Measurements from ENCODE around the gene KCNK7.
"Not testable (repeated sequence)": the region's sequence is repeated elsewhere in the genome, so short reads cannot be mapped to it uniquely, and the experiment has no call there.

Gene KCNK7, protein sequence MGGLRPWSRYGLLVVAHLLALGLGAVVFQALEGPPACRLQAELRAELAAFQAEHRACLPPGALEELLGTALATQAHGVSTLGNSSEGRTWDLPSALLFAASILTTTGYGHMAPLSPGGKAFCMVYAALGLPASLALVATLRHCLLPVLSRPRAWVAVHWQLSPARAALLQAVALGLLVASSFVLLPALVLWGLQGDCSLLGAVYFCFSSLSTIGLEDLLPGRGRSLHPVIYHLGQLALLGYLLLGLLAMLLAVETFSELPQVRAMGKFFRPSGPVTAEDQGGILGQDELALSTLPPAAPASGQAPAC

DNA sequence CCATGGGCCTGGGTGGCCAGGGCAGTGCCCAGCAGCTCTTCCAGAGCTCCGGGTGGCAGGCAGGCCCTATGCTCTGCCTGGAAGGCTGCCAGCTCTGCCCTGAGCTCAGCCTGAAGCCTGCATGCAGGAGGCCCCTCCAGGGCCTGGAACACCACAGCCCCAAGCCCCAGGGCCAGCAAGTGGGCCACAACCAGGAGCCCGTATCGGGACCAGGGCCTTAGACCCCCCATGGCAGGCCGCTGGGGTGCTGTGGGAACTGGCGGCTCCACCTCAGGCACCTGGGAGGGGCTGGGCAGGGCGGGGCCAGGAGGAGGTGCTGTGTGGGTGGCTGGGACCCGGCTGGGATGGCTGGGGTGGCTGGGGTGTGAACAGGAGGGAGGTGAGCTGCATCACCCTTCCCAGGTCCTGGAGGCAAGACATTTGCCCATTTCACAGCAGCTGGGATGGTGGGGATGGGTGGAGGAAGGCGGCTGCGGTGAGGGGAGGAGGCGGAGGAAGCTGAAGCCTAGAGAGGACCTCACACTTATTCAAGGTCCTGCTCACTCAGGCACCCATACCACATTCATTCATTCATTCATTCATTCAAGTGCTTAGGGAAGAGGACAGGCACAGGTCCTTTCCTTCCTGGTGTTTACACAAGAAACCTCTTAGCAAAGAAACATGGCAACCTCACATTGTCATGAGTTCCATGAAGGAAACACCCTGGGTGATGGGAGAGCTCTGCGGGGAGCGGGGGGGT lies at the start of gene KCNK7:
Gene KCNK7, minus strand, starts transcription at position 258 of the 739 bp plus-strand sequence. Its CDS starts 28 bp downstream, at position 230.
- no peak for DNase-seq

DNA sequence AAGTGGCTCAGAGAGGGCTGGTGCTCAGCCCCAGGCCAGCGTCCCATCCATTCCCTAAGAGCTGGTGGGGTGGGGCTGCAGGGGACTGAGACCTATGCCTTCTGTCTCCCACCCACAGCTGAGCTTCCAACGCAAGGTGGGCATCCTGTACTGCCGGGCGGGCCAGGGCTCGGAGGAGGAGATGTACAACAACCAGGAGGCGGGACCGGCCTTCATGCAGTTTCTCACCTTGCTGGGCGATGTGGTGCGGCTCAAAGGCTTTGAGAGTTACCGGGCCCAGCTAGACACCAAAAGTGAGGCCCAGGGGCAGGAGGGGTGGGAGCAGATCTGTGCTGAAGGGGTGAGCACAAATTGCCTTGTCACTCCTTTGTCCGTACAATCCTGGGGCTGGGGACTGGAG lies 49.2 kb upstream of the KCNK7 start:
- no peak for DNase-seq

DNA sequence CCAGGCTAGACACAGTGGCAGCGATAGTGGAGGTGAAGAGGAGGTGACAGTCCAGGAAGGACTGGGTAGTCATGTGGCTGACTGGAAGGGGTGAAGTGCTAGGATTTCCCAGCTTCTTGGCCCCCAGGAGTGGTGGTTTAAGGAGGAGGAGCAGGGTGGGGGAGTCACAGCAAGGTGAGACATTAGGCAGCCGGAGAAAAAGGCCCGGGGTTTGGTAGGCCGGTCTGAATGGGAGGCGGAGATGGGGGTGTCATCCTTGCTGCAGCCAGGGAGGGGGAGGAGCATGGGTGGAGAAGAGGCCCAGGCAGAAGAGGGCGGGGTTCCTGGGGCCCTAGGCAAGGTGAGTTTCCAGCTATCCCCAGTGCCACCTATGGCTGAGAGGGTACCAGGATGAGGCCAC lies 48.4 kb upstream of the KCNK7 start:
- DNase-seq, result no peak

DNA sequence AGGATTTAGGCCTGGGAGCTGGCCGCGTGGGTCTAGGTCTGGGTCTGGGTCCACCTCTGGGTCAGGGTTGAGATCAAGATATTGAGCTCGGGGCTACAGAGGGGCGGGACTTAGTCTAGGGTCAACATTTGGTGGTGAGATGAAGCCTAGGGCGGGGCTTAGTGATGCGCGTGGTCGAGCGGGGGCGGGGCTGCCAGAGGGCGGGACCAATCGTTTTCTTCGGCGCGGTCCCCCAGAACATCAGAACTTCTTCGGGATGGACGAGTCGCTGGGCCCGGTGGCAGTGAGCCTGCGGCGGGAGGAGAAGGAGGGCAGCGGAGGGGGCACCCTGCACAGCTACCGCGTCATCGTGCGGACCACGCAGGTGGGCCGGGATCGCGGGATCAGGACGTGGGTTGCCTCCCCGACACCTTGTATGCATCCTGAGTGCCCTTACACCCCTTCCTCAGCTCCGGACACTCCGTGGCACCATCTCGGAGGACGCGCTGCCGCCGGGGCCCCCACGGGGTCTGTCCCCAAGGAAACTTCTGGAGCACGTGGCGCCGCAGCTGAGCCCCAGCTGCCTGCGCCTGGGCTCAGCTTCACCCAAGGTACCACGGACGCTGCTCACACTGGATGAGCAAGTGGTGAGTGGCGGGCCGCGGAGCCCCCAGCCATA lies 46.5 kb upstream of the KCNK7 start:
- DNase-seq, result no peak

DNA sequence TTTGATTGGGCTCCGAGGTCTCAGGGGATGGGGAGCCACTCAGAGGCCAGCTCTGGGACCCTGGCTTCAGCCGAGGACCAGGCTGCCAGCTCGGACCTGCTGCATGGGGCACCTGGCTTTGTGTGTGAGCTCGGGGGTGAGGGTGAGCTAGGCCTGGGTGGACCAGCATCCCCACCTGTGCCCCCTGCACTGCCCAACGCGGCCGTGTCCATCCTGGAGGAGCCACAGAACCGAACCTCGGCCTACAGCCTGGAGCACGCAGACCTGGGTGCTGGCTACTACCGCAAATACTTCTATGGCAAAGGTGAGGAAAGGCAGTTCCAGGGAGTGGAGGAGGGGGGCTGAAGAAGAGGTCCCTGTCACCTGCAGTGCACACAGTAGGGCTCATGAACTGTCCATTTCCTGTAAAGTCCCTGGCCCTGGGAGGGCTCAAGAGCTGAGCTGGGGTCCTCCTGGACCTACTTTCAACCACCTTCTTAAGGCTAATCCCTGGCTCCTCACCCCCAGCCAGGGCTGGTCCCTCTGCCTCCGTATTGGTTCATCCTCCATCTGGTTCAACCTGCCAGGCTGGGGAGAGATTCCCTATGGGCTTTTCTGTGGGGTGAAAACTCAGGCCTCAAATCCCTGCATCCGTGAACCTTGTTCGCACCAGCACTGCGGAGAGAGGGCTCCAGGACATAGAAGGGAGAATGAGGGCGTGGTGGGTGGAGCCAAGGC lies 45.9 kb upstream of the KCNK7 start:
- DNase-seq, result no peak

DNA sequence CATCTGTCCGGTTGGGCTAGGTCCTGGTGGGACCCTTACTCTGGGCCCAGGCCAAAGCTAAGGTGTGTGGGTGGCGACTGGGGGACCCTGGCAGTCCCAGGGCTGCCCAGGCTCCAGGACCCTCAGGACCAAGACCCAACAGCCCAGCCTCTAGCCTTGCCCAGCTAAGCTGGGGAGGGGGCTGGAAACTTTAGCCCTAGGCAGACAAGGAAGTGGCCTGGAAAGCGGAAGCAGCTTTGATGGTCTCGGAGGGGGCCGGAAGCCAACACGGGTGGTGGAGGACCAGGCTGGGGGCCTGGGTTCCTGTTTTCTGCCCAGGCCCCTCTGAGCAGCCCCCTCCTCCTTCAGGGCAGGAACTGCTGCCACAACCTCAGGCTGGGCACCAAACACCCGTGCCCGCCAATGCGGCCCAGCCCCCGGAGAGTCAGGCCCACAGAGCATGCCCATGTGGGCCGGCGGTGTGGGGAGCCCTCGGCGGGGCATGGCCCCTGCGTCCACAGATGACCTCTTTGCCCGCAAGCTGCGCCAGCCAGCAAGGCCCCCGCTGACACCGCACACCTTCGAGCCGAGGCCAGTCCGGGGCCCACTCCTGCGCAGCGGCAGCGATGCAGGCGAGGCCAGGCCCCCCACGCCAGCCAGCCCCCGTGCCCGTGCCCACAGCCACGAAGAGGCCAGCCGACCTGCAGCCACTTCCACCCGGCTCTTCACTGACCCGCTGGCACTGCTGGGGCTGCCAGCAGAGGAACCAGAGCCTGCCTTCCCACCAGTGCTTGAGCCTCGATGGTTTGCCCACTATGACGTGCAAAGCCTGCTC lies 45.1 kb upstream of the KCNK7 start:
- no peak for DNase-seq

DNA sequence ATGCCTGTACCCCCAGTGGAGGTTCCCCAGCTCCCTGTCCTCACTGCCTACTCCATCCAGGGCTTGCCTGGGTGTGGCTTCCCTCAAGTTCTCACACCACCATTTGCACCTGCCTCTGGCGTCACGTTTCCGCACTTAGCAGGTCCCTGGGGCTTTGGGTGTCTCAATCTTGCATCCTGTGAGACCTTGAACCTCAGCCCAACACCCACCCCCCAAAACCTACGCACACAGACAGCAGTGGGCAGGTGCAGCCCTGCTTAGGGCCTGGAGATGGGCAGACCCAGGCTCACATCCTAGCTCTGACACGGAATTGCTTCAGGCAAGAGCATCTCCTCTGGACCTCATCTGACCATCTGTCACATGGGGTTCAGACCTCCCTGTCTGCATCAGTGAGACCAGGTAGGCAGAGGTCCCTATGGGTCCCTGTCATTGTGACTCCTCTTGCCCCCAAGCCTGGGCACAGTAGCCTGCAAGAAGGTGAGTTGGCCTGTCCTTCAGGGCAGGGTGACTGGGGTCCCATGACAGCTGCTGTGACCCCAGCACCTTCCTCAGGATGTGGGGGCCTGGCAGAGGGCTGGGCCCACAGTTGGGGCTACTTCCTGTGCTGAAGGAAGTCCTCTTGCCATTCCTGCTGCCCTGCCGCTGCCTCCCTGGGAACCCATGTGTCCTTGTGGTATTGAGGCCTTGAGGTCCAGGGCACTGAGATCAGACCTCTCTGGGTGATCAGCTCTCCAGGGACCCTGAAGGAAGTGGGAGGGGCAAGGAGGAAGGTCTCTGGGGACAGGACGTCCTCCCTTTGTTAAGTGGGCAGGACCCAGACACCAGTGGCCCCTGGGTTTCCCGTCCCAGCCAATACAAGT lies 44.3 kb upstream of the KCNK7 start:
- DNase-seq, result no peak

DNA sequence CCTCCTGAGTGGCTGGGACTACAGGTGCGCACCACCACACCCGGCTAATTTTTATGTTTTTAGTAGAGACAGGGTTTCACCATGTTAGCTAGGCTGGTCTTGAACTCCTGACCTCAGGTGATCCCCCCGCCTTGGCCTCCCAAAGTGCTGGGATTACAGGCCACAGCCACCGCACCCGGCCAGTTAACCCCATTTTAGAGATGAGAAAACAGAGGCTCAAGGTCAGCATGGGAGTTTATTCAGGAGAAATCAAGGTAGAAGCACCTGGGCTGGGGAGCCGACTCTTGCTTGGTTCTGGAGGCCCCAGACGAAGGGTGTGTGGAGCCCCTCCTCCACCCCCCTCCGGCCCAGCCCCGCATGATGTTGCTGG lies 43.6 kb upstream of the KCNK7 start:
- not testable (repeated sequence) for DNase-seq

DNA sequence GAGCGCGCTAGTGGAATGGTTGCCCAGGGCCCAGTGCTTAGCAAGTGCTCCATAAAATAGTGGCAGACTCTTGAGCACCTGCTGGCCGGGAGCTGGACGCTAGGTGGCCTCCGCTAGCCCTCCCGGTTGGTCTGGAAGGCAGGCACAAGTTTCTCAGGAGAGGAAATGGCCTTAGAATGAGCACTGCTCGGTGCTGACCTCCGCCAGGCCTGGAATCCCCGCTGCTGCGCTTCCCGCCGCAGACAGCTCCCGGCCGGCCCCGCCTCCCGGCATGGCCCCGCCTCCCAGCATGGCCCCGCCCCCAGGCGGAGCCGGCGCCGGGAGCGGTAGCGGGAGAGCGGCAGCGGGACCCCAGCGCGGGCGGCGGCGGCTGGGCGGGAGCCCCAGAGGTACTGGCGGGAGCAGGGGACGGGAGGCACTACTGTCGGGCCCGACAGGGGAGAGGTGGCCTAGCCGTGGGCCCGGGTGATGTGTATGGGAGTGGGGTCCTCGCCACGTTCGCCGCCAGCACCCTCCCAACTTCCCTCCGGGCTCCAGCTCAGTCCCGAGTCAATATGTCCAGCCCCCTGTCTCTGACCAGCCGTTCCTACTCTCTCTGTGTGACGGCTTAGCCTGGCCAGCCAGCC lies 42.3 kb upstream of the KCNK7 start, which contains the start of gene SIPA1:
Gene SIPA1, plus strand, starts transcription at position 308 of the 626 bp plus-strand sequence. CDS start 2,821 bp downstream, outside the sequence.
- DNase-seq, result peak; percentile 65

DNA sequence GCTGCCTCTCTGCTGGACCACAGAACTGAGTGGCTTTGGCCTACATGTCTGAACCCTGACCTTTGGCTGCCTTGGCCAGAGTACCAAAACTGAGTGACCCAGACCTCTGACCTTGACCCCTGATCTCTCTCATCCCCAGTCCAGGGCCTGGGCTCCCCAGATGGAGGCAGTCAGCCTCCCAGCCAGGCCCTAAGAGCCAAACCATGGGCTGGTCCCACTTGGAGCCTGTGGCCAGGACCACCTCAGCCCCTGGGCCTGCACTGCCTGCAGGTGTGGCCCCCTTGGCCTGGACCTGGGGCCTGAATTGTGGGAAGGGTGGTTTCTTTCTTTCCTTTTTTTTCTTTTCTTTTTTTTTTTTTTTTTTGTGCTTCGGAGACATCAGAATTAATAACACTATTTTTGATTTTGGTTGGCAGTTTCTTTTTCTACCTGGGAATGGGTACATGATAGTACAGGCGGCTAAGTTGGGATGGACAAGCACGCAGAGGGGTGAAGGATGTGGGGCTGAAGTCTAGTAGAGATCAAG lies 41.5 kb upstream of the KCNK7 start:
- no peak for DNase-seq

DNA sequence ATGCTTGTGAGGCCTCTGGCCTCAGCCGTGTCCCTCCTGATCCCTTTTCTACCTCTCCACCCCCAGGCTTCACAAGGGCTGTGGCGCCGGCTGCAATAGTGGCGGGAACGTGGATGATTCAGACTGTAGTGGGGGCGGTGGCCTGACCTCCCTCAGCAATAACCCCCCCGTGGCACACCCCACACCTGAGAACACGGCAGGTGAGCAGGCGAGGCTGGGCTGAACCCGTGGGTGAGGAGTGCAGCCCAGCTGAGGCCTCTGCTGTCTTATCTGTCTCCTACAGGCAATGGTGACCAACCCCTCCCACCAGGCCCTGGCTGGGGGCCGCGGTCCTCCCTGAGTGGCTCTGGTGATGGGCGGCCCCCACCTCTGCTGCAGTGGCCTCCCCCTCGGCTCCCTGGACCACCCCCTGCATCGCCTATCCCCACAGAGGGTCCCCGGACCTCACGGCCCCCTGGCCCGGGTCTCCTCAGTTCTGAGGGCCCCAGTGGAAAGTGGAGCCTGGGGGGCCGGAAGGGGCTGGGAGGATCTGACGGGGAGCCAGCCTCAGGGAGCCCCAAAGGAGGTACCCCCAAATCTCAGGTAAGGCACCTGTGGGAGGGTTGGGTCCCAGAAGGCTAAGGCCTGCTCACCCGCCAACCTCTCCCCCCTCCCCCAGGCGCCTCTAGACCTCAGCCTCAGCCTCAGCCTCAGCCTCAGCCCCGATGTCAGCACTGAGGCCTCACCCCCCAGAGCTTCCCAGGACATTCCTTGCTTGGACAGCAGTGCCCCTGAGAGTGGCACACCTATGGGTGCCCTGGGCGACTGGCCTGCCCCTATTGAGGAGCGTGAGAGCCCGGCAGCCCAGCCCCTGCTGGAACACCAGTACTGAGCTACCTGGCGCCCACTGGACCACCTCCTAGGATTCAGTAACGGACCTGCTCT lies 40.8 kb upstream of the KCNK7 start:
- no peak for DNase-seq

DNA sequence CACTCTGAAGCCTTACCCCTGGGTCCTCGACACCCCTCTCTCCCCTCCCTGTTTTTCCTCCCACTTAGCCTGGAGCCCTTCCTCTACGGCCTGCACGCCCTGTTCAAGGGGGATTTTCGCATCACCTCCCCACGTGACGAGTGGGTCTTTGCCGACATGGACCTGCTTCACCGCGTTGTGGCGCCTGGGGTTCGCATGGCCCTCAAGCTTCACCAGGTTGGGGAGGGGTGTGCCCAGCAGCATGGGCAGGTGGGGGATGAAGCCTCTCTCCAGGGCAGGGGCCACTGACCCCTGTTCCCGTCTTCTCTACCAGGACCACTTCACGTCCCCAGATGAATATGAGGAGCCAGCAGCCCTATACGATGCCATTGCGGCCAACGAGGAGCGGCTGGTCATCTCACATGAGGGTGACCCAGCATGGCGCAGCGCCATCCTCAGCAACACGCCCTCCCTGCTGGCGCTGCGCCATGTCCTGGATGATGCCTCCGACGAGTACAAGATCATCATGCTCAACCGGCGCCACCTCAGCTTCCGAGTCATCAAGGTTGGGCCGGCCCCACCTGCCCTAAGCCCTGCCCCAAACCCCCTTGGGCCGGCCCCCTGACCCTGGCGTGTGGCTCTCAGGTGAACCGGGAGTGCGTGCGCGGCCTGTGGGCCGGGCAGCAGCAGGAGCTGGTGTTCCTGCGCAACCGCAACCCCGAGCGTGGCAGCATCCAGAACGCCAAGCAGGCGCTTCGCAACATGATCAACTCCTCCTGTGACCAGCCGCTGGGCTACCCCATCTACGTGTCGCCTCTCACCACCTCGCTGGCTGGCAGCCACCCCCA lies 39.5 kb upstream of the KCNK7 start:
- DNase-seq, result no peak

DNA sequence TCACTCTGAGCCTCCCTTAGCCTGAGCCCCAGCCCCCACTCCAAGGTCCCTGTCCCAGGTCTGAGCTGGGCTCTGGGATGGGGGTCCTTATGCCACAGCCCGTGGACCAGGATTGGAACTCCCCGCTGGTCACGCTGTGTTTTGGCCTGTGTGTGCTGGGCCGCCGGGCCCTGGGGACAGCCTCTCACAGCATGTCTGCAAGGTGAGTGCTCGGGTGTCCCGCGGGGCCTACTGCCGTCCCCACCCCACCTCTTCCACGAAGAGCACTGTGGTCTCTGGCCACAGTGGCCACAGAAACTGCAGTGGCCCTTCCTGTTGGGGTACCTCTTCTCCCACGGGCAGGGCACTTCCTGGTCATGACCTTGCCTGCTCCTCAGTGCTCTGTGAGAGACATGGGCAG lies 38.8 kb upstream of the KCNK7 start:
- DNase-seq, result no peak

DNA sequence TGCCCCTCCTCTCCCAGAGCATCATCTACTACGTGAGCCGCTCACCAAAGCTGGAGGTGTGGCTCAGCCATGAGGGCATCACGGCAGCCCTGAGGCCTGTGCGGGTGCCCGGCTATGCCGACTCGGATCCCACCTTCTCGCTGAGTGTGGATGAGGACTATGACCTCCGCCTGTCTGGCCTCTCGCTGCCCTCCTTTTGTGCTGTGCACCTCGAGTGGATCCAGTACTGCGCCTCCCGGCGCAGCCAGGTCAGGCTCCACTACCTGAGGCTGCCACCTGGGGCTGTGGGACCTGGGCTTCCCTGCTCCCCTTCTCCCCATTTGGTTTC lies 38.5 kb upstream of the KCNK7 start:
- DNase-seq, result no peak

DNA sequence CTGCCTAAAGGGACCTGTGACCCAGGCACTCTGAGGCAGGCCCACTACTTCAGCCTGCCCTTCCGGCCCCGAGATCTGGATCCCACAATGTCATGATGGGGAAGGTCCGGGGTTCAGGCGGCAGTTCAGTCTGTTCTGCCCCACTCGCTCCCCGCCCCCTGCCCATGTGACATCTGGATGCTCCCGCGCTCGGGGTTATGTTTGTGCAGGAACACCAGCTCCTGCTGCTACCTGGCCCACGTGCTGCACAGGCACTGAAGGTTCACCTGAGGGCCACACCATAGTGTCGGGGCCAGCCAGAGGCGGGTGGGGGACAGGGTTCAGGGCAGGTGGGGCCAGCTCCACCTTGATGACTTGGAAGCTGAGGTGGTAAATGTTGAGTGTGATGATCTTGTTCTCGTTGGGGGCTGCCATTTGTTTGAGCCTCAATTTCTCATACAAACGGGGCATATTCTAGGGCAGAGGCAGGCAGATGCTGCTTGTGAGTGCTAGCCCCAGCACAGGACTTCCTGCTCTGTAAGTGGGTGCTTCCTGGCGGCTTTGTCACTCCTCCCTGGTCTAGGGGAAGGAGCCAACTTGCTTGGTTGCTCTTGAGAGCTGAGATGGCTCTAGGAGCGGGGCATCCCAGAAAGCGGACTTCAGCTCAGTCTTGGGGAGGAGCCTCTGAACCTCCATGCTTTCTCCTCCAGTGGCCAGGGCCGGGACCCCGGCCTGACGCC lies 37.9 kb upstream of the KCNK7 start:
- DNase-seq, result no peak

DNA sequence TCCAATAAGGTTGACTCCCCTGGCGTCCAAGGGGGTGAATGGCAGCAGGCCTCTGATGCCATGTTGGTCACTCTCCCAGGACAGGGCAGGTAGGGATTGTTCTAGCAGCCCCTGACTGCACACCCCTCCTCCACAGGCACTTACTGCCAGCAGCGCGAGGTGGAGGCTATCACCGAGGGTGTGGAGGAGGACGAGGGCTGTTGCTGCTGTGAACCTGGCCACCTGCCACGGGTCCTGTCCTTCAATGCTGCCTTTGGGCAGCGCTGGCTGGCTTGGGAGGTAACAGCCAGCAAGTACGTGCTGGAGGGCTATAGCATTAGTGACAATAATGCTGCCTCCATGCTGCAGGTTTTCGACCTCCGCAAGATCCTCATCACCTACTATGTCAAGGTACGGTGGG lies 34.6 kb upstream of the KCNK7 start:
- DNase-seq, result no peak

DNA sequence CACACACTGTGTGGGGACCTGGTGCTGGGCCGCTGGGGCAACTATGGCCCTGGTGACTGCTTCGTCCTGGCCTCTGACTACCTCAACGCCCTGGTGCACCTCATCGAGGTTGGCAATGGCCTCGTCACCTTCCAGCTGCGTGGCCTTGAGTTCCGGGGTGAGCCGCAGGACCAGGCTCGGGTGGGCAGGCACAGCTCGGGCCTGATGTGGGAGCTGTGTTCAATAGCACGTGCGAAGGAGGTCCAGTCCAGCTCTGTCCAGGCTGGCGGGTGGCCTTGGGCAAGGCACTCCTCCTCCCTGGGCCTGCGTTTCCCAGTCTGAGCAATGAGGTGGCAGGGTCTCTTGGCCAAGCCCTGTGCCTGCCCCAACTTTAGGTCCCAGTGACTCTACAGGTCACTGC lies 34.0 kb upstream of the KCNK7 start:
- DNase-seq, result no peak

DNA sequence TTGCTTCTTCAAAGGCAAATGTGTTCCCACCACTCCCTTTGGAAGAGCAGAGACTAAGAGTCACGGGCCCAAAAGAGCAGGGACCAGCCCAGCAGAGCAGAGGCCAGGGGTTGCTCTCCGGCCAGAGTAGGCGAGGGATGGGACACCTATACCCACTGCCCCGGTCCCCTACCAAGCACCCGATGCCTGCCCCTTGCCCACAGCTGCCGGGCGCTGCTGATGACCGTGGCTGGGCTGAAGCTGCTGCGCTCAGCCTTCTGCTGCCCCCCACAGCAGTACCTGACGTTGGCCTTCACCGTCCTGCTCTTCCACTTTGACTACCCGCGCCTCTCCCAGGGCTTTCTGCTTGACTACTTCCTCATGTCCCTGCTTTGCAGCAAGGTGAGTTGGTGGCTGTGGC lies 31.6 kb upstream of the KCNK7 start:
- DNase-seq, result no peak

Data from NCI-H1105 treated with DMSO at 0.1 percent for 48 hours (cell line).